NCI-H187 (cell line): ENCODE results near the gene PRND.
"Not testable (repeated sequence)": the region's sequence is repeated elsewhere in the genome, so short reads cannot be mapped to it uniquely, and the experiment has no call there.

Experiments used
- DNase-seq, 2 experiments: peaks; one replicate each; lab custom pipeline; 2025; lab: John Stamatoyannopoulos, UW

PRND gene

GRCh38 chr20:4721719-4722118 lies at the start of gene PRND:
PRND (plus strand) TSS chr20:4721909; CDS start chr20:4724552, 2,643 bp downstream.
- no peak for DNase-seq

GRCh38 chr20:4672948-4673347 lies 48.8 kb upstream of the PRND start:
- no peak for DNase-seq

- no peak for DNase-seq
Observed at GRCh38 chr20:4673371-4674001, 48.2 kb upstream of the PRND start.

GRCh38 chr20:4674672-4675071 lies 47.0 kb upstream of the PRND start:
- DNase-seq, result no peak

- DNase-seq, result no peak
Observed at GRCh38 chr20:4677846-4678245, 43.9 kb upstream of the PRND start.

GRCh38 chr20:4681401-4681800 lies 40.3 kb upstream of the PRND start:
- DNase-seq, result no peak

- no peak for DNase-seq
Observed at GRCh38 chr20:4681991-4682401, 39.7 kb upstream of the PRND start.

GRCh38 chr20:4682682-4683081 lies 39.0 kb upstream of the PRND start:
- DNase-seq, result no peak

GRCh38 chr20:4683261-4683660 lies 38.4 kb upstream of the PRND start:
- no peak for DNase-seq

- DNase-seq, result no peak
Observed at GRCh38 chr20:4684837-4685413, 36.8 kb upstream of the PRND start.

- no peak for DNase-seq
Observed at GRCh38 chr20:4685923-4686221, 35.8 kb upstream of the PRND start.

GRCh38 chr20:4688305-4688704 lies 33.4 kb upstream of the PRND start:
- no peak for DNase-seq

- no peak for DNase-seq
Observed at GRCh38 chr20:4689220-4689619, 32.5 kb upstream of the PRND start.

- DNase-seq, result no peak
Observed at GRCh38 chr20:4691753-4692152, 30.0 kb upstream of the PRND start.

GRCh38 chr20:4694076-4694475 lies 27.6 kb upstream of the PRND start:
- no peak for DNase-seq

GRCh38 chr20:4697189-4697830 lies 24.4 kb upstream of the PRND start:
- no peak for DNase-seq

GRCh38 chr20:4697831-4698221 lies 23.9 kb upstream of the PRND start:
- DNase-seq, result no peak

GRCh38 chr20:4699216-4699615 lies 22.5 kb upstream of the PRND start:
- DNase-seq, result no peak

- no peak for DNase-seq
Observed at GRCh38 chr20:4699957-4700356, 21.8 kb upstream of the PRND start.

GRCh38 chr20:4702562-4703280 lies 19.0 kb upstream of the PRND start:
- DNase-seq, result no peak

- DNase-seq, result no peak
Observed at GRCh38 chr20:4703281-4703676, 18.4 kb upstream of the PRND start.

GRCh38 chr20:4706941-4707340 lies 14.8 kb upstream of the PRND start:
- DNase-seq, result not testable (repeated sequence)

- DNase-seq, result no peak
Observed at GRCh38 chr20:4708036-4708435, 13.7 kb upstream of the PRND start.
